IPS-18c (cell line): ENCODE data around the gene ALOX15.

Source experiments
- H3K4me3 ChIP-seq: 2 replicates; pipeline ENCODE4 v1.7.0; 2013; ENCODE audit warnings: low read depth, mild to moderate bottlenecking, low read length, moderate library complexity; ENCODE audit not compliant: insufficient read depth
- H3K9me3 ChIP-seq: one replicate; pipeline ENCODE4 v1.6.1; 2013; ENCODE audit warnings: mild to moderate bottlenecking, low read length, moderate library complexity; ENCODE audit not compliant: control insufficient read depth, insufficient read depth

The ALOX15 gene

DNA sequence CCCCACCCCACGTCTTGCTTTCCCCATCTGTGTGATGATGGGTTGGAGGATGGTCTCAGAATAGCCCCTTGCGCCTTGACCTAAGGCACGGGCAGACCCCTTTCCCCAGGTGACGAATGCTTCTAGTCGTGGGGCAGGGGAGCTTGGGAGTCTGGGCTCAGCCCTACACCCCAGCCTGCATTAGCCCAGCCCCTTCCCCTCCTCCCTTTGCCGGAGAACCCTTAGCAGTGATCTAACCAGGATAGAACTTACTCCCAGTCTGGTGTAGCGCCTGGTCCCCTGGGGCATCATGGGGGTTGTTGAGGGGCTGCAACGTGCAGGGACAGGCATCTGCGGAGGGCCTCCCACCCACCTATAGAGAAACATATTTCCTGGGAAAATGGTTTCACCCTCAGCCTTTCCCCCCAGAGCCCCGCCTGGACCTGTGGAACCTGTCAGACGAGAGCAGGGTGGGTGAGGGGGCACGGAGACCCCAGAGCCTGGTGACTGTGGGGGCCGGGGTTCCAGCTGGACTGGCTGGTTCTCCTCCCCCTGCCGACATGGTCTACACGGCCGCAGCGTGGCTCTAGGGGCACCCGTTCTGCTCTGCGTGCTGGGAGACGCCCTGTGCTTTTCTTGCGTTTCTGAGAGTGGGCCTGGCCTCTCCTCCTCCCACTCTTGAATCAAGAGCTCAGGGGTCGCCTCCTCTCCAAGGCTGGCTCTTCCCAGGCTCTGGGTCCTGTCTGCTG, 52.4 kb downstream of the ALOX15 start:
- H3K4me3 ChIP-seq: no peak overlapping the region

DNA sequence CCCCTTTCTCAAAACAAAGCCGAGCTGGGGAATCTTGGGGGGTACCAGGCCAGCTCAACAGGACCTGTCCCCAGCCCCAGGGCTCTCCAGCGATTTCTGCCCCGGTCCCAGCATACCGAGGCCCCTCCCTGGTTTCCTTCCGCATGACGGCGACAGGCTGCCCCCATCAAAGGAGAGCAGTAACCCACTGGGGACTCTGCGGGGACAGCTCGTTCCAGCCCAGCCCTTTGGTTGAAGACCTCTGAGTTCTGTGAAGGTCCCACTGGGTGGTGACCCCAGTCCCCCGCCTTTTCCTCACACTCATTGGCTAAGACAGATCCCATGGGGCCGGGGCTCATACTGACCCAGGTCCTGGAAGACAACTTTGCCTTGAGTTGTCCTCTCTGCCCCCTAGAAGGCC, 53.1 kb downstream of the ALOX15 start:
- Histone ChIP-seq H3K4me3 (no peak overlapping the region), H3K9me3 (no peaks in the 10 kb centered on the region)

More for the DNA sequence above, 52.4 kb downstream of the ALOX15 start:
- H3K9me3 ChIP-seq: no peaks in the 10 kb centered on the region

DNA sequence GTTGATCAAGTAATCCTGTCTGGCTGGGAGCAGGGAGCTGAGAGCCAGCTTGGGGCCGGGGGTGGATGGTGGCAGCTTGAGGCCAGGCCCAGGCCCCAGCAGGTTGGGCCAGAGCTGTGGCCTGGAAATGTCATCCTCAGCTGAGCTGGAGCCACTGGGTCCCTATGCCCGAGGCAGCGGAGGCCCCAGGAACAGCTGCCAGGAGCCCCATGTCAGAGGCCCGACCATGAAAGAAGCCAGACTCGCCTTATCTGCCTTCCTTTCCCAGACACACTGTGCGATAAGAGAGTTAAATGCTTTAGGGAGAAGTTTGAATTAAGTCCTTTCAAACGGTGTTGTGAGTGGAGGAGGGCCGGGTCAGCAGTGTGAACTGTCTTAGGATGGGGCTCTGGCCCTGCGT, 53.7 kb downstream of the ALOX15 start:
- no peak overlapping the region for H3K4me3 ChIP-seq
- no peaks in the 10 kb centered on the region for H3K9me3 ChIP-seq

DNA sequence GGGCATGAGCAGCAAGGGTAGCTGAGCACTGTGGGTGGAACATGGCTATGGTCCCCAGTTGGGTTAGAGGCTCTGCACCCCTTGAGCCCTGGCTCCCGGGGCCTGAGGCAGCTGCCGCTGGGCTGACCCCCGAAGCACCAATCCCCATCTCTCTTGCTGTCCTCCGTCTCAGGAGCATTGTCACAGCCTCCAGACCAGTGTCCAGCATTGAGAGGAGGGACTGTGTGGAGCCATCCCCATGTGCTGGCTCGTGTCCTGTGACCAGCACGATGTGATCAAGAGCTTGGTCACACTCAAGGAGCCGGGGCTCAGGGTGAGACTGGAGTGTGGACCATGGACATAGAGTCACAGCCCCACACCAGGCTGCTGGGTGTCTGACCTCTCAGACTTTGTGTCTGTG, 54.3 kb downstream of the ALOX15 start:
- no peaks in the 10 kb centered on the region for H3K9me3 ChIP-seq
- H3K4me3 ChIP-seq: no peak overlapping the region

DNA sequence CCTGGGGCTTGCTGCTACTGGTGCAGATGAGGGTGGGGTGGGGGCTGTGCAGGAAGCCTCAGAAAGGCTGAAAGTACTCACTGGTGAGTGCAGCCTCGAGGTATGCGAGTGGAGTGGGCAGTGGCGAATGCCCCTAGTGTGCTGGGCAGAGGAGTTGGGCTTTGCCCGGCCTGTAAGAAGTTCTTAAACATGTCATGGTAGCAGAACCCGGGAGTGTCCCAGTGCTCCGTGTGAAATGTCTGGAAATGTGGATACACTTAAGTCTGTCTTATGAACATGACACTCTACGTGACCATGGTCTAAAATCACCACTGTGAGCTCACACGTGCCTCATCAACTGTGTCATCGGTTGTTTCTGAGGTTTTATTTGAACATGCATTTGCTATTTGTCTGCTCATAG, 55.4 kb downstream of the ALOX15 start:
- H3K4me3 ChIP-seq: no peak overlapping the region
- no peaks in the 10 kb centered on the region for H3K9me3 ChIP-seq

DNA sequence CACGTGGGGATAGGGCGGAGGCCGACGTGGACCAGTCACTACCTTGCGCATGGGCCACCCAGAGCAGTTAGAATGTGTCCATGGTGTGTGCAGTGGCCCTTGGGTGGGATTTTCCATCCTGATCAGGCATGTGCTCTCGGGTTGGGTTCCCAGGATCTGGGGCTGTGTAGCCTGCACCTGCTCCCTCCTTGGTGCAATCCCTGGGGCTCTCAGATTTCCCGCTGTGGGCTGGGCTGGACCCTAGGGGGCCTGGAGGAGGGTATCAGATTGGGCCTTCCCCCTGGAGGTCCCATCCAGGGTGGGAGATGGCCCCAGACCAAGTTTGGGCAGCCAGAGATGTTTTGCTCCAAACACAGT, 55.9 kb downstream of the ALOX15 start:
- Histone ChIP-seq H3K4me3 (no peak overlapping the region; the same call in 1 of the 2 replicates), H3K9me3 (no peaks in the 10 kb centered on the region)

DNA sequence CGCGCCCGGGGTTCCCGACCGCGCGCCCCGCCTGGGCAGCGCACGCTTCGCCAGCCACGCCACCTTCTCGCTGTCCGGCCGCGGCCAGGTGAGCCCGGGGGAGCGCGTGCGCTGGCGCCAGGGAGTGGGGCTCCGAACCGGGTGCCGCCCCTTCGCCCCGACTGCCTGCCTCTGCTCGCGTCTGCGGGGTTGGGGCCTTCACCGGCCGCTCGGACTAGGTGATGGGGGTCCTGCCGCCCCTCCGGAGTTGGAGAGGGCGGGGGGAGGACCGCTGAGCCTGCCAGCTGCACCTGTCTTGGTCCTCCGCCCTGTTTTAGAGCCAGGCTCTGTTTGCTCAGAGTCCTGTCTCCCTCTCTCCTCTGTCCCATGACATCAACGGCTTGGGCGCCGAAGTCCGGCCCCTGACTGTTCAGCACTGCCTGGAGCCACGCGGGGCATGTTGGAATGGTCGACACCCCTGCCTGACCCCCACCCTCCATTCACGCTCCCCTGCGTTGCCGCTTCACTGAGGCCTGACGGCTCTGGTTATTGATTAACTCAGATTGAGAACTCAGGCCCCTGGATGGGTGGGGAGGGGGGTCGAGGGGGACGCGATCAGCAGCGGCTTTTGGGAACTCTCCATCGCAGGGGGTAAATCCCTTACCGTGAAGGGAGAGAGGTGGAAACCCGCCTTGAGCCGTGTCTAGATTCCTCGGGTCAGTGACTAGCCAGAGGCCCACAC, 56.4 kb downstream of the ALOX15 start:
- no peaks in the 10 kb centered on the region for H3K9me3 ChIP-seq
- peak overlapping the region; percentile 66 for H3K4me3 ChIP-seq

DNA sequence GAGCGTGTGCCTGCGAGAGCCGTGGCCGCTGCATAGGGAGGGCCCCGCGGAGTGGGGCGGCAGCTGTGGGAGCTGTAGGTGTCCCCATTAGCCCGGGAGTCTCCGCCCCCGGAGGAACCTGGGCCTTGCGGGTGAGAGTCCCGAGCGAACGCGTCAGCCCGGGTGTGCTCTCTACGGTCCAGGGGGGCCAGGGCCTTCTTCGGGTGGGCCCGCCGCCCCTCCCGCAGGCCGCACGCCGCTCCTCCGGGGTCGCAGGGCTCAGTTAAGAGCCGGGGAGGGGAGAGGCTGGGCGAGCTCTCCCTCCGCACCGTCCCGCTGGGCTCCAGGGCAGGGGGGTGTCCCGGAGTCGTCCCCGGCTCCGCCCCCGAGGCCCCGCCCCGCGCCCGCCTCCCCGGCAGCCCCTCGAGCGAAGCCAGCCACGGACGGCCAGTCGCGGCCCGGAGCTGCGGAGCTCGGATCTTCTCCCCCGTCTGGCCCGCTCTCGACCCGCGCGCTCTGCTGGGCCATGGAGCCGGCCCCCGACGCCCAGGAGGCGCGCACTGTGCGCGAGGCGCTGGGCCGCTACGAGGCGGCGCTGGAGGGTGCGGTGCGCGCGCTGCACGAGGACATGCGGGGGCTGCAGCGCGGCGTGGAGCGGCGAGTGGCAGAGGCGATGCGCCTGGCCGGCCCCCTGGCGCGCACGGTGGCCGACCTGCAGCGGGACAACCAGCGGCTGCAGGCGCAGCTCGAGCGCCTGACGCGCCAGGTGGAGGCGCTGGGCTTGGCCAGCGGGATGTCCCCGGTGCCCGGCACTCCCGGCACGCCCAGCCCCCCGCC, 57.2 kb downstream of the ALOX15 start, which contains the start of gene SMTNL2:
TSS of gene SMTNL2 (plus strand) at position 429 of the 816 bp plus-strand sequence. CDS start at position 506, 77 bp downstream.
- H3K4me3 ChIP-seq: peak within 1 kb of the TSS; percentile 66
- no peaks in the 10 kb centered on the region for H3K9me3 ChIP-seq

DNA sequence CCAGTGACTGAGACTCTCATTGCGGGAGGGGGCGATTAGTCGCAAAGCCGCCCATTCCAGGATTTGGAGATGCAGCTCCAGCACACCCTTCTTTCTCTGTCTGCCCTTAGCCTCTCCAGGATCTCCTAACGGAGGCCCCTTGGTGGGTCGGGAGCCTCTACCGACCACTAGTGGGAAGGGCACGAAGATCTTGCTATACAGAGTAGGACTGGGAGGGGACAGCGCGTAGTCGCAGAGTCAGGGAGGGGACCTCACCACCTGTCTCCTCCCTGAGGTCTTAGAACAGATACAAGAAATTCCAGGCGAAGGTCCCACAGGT, 57.7 kb downstream of the ALOX15 start:
- Histone ChIP-seq H3K9me3 (no peaks in the 10 kb centered on the region), H3K4me3 (peak overlapping the region; percentile 66)

DNA sequence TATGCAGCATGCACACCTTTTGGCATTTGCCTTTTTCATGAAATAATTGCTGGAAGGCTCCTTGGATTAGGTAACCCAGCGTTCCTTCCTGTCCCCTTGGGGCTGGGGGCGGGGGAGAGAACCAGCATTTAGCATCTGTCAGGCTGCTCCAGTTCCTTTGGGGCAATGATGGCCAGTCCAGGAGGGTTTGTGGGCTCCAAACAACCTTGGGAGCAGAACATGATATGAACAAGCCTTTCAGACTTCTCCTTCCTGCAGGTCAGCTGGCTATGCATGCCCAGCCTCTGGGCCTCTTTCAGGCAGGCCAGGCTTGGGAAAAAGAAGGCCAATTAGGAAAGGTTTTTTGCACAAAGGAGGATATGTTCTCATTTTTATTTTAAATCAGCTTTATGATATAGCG, 58.3 kb downstream of the ALOX15 start:
- Histone ChIP-seq H3K9me3 (no peaks in the 10 kb centered on the region), H3K4me3 (0 out of 2 replicates have a peak overlapping the region, but pooled peaks have one; percentile 66)

DNA sequence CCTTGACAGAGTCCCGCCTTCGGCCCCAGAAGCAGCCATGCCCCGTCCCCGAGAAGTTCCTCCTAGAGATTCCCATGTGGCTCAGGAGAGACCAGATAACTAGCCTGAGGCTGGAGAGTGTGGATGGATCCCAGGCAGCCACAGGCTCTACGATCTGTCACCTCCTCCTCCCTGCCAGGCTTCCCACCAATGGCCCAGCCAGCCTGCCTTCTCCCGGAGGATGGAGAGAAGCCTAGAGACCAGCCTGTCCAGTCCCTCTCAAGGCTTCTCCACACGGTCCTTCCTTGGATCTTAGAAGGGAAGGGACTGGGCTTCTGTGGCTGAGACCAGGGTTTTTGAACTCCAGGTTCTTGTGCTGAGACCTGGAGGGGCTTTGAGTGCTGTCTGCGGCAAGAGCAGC, 58.8 kb downstream of the ALOX15 start:
- Histone ChIP-seq H3K4me3 (no peak overlapping the region), H3K9me3 (no peaks in the 10 kb centered on the region)

DNA sequence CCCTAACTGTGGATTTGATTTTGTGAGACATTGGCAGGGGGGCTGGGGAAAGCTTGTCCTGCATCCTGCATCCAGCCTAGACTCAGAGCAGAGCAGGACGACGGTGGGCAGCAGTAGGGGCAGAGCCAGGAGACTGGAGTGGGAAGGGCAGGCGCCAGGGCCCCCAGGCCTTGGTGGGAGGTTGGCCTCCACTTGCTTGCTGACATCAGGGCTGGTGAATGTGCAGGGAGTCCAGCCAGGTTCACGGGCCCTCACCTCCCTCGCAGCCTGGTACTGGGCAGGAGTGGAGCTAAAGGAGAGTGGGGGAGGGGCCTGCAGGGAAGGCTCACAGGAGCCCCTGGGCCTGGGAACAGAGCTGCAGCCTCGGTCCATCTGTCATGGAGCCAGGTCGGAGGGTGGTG, 59.4 kb downstream of the ALOX15 start:
- H3K9me3 ChIP-seq: no peaks in the 10 kb centered on the region
- H3K4me3 ChIP-seq: no peak overlapping the region
